ENCODE results near the gene COL4A2.

Gene COL4A2

GRCh38 chr13:110458017-110458416, 150.9 kb downstream of the COL4A2 start:
- no peaks in the 10 kb centered on the region for H3K79me2 ChIP-seq (ENCODE audit: insufficient read depth, low read length)
- H3K4me1 ChIP-seq (ENCODE audit: insufficient read depth, low read length, poor library complexity, severe bottlenecking), result peaks cover 5% of the 10 kb centered on the region
- H3K36me3 ChIP-seq (ENCODE audit: insufficient read depth, low read length), result no peaks in the 10 kb centered on the region
- H3K9me3 ChIP-seq (ENCODE audit: insufficient read depth, low read depth, low read length), result no peaks in the 10 kb centered on the region
- no peaks in the 10 kb centered on the region for H4K20me1 ChIP-seq (ENCODE audit: insufficient read depth, low read length, poor library complexity, severe bottlenecking)
- no peaks in the 10 kb centered on the region for H3K27me3 ChIP-seq (ENCODE audit: insufficient read depth, low read length, poor library complexity, severe bottlenecking)
- no peaks in the 10 kb centered on the region for H3K9me2 ChIP-seq (replicated peaks; ENCODE audit: low read depth, low read length)
- no peaks in the 10 kb centered on the region for H3F3A ChIP-seq (ENCODE audit: low read depth)
- TF ChIP-seq EZH2phosphoT487 (IDR thresholded peaks at IDR 0.05; ENCODE audit: borderline replicate concordance), result no peak
- no peak for TF ChIP-seq CTCF (conservative IDR thresholded peaks at IDR 0.05; ENCODE audit: low read length)
- H3K4me3 ChIP-seq (ENCODE audit: low read length, poor library complexity, severe bottlenecking), result no peak overlapping the region
- no peak overlapping the region for H2AFZ ChIP-seq (ENCODE audit: low read length)
- no peak overlapping the region for H3K9ac ChIP-seq (ENCODE audit: low read depth, low read length, poor library complexity, severe bottlenecking)
- no peak overlapping the region for H3K4me2 ChIP-seq (ENCODE audit: low read depth, low read length, poor library complexity, severe bottlenecking)

GRCh38 chr13:110458594-110459365, 151.7 kb downstream of the COL4A2 start:
- H3K4me3 ChIP-seq (ENCODE audit: low read length, poor library complexity, severe bottlenecking), result no peak overlapping the region
- no peak overlapping the region for H3K9ac ChIP-seq (ENCODE audit: low read depth, low read length, poor library complexity, severe bottlenecking)
- peaks cover 10% of the 10 kb centered on the region for H3K4me1 ChIP-seq (ENCODE audit: insufficient read depth, low read length, poor library complexity, severe bottlenecking)
- H3K9me3 ChIP-seq (ENCODE audit: insufficient read depth, low read depth, low read length), result no peaks in the 10 kb centered on the region
- H3K36me3 ChIP-seq (ENCODE audit: insufficient read depth, low read length), result no peaks in the 10 kb centered on the region
- no peaks in the 10 kb centered on the region for H3K9me2 ChIP-seq (replicated peaks; ENCODE audit: low read depth, low read length)
- H3K27me3 ChIP-seq (ENCODE audit: insufficient read depth, low read length, poor library complexity, severe bottlenecking), result no peaks in the 10 kb centered on the region
- H4K20me1 ChIP-seq (ENCODE audit: insufficient read depth, low read length, poor library complexity, severe bottlenecking), result no peaks in the 10 kb centered on the region
- TF ChIP-seq CTCF (conservative IDR thresholded peaks at IDR 0.05; ENCODE audit: low read length) (no peak), EZH2phosphoT487 (IDR thresholded peaks at IDR 0.05; ENCODE audit: borderline replicate concordance) (no peak)
- no peak overlapping the region for H3K4me2 ChIP-seq (ENCODE audit: low read depth, low read length, poor library complexity, severe bottlenecking)
- H3K79me2 ChIP-seq (ENCODE audit: insufficient read depth, low read length), result no peaks in the 10 kb centered on the region
- no peaks in the 10 kb centered on the region for H3F3A ChIP-seq (ENCODE audit: low read depth)
- no peak overlapping the region for H2AFZ ChIP-seq (ENCODE audit: low read length)

- no peaks in the 10 kb centered on the region for H3K36me3 ChIP-seq (ENCODE audit: insufficient read depth, low read length)
- H3K4me2 ChIP-seq (ENCODE audit: low read depth, low read length, poor library complexity, severe bottlenecking), result no peak overlapping the region
- no peak for TF ChIP-seq EZH2phosphoT487 (IDR thresholded peaks at IDR 0.05; ENCODE audit: borderline replicate concordance)
- no peak for TF ChIP-seq CTCF (conservative IDR thresholded peaks at IDR 0.05; ENCODE audit: low read length)
- H3K9me3 ChIP-seq (ENCODE audit: insufficient read depth, low read depth, low read length), result no peaks in the 10 kb centered on the region
- H3K4me3 ChIP-seq (ENCODE audit: low read length, poor library complexity, severe bottlenecking), result no peak overlapping the region
- no peak overlapping the region for H2AFZ ChIP-seq (ENCODE audit: low read length)
- H4K20me1 ChIP-seq (ENCODE audit: insufficient read depth, low read length, poor library complexity, severe bottlenecking), result no peaks in the 10 kb centered on the region
- H3F3A ChIP-seq (ENCODE audit: low read depth), result no peaks in the 10 kb centered on the region
- no peak overlapping the region for H3K9ac ChIP-seq (ENCODE audit: low read depth, low read length, poor library complexity, severe bottlenecking)
- no peaks in the 10 kb centered on the region for H3K9me2 ChIP-seq (replicated peaks; ENCODE audit: low read depth, low read length)
- peaks cover 10% of the 10 kb centered on the region; the same call in 1 of the 2 replicates for H3K79me2 ChIP-seq (ENCODE audit: insufficient read depth, low read length)
- H3K27me3 ChIP-seq (ENCODE audit: insufficient read depth, low read length, poor library complexity, severe bottlenecking), result no peaks in the 10 kb centered on the region
- peaks cover 21% of the 10 kb centered on the region for H3K4me1 ChIP-seq (ENCODE audit: insufficient read depth, low read length, poor library complexity, severe bottlenecking)
Observed at GRCh38 chr13:110462091-110462490, 155.0 kb downstream of the COL4A2 start.
